Skeletal muscle tissue (tissue), 4 donors: Measurements from ENCODE around the gene GAGE12G. TPM values are rescaled to one million over a fixed set of nuclear protein-coding genes. Genes with fewer than 3 reads are reported as not detected.
"Not testable (repeated sequence)": the region's sequence is repeated elsewhere in the genome, so short reads cannot be mapped to it uniquely, and the experiment has no call there.

Source experiments
- H3K27ac ChIP-seq: one replicate; pipeline ENCODE4 v1.7.0; 2013; ENCODE audit warnings: mild to moderate bottlenecking, low read depth, low read length, inconsistent platforms
- H3K27me3 ChIP-seq, 3 donors: one replicate each; pipeline ENCODE4 v1.7.0; 2013; ENCODE audit warnings: low read length in 3 of 3; ENCODE audit not compliant: control insufficient read depth in 3 of 3, insufficient read depth in 3 of 3
- H3K36me3 ChIP-seq, 3 donors: one replicate each; pipeline ENCODE4 v1.7.0; 2013; ENCODE audit warnings: low read length in 3 of 3; ENCODE audit not compliant: control insufficient read depth in 3 of 3, insufficient read depth in 3 of 3
- H3K4me1 ChIP-seq, 3 donors: one replicate each; pipeline ENCODE4 v1.7.0; 2013; ENCODE audit warnings: low read length in 3 of 3, mild to moderate bottlenecking in 3 of 3; ENCODE audit not compliant: control insufficient read depth in 3 of 3, insufficient read depth in 3 of 3
- H3K4me3 ChIP-seq, 3 donors: one replicate each; pipeline ENCODE4 v1.7.0; 2013; ENCODE audit warnings: low read length in 3 of 3
- H3K9ac ChIP-seq, 3 donors: one replicate each; pipeline ENCODE4 v1.7.0; 2013; ENCODE audit warnings: low read length in 3 of 3, mild to moderate bottlenecking in 3 of 3, moderate library complexity in 2 of 3, low read depth in 1 of 3
- H3K9me3 ChIP-seq, 3 donors: one replicate each; pipeline ENCODE4 v1.7.0; 2013; ENCODE audit warnings: low read length in 3 of 3; ENCODE audit not compliant: control insufficient read depth in 3 of 3
- total RNA-seq: library from RNA; depleted of rRNA; stranded (reverse); fragments of >200 nt; gene quantifications from one replicate; pipeline ENCODE4 v1.2.3, GENCODE V29; 2014
- donor health status: Osteomylitis.

Gene GAGE12G, protein sequence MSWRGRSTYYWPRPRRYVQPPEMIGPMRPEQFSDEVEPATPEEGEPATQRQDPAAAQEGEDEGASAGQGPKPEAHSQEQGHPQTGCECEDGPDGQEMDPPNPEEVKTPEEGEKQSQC
- total RNA-seq, result not detected

- H3K4me3 ChIP-seq, H3K27ac ChIP-seq, H3K9me3 ChIP-seq, H3K9ac ChIP-seq, H3K36me3 ChIP-seq, H3K4me1 ChIP-seq, H3K27me3 ChIP-seq: not testable (repeated sequence)
Observed at GRCh38 chrX:49570100-49570499, at the start of gene GAGE12G. Gene GAGE12G (plus strand): TSS chrX:49570400. CDS start chrX:49571555, 1,155 bp downstream.

DNA sequence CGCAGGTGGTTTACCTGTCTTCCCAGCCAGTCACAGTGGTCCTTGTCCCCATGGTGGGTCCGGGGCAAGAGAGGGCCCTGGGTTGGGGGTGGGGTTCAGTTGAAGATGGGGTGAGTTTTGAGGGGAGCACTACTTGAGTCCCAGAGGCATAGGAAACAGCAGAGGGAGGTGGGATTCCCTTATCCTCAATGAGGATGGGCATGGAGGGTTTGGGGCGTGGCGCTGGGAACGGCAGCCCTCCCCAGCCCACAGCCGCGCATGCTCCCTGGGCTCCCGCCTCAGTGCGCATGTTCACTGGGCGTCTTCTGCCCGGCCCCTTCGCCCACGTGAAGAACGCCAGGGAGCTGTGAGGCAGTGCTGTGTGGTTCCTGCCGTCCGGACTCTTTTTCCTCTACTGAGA lies 38.3 kb upstream of the GAGE12G start, which contains the start of gene GAGE12C:
GAGE12C (plus strand) TSS at position 301 of the 400 bp plus-strand sequence. CDS start 1,155 bp downstream, outside the sequence.
- H3K9me3 ChIP-seq, H3K9ac ChIP-seq, H3K27me3 ChIP-seq, H3K27ac ChIP-seq, H3K36me3 ChIP-seq, H3K4me1 ChIP-seq, H3K4me3 ChIP-seq: not testable (repeated sequence)

GRCh38 chrX:49541433-49541832 lies 28.8 kb upstream of the GAGE12G start, which contains the start of gene GAGE12D:
Gene GAGE12D (plus strand): TSS chrX:49541733. CDS start chrX:49542888, 1,155 bp downstream.
- not testable (repeated sequence) for H3K9me3 ChIP-seq, H3K4me3 ChIP-seq, H3K27me3 ChIP-seq, H3K4me1 ChIP-seq, H3K36me3 ChIP-seq, H3K9ac ChIP-seq, H3K27ac ChIP-seq

GRCh38 chrX:49550989-49551388 lies 19.2 kb upstream of the GAGE12G start, which contains the start of gene GAGE12E:
Gene GAGE12E (plus strand): TSS chrX:49551289. CDS start chrX:49552444, 1,155 bp downstream.
- H3K9ac ChIP-seq, H3K4me3 ChIP-seq, H3K4me1 ChIP-seq, H3K9me3 ChIP-seq, H3K27me3 ChIP-seq, H3K36me3 ChIP-seq, H3K27ac ChIP-seq: not testable (repeated sequence)

- H3K36me3 ChIP-seq, H3K4me3 ChIP-seq, H3K9me3 ChIP-seq, H3K27ac ChIP-seq, H3K9ac ChIP-seq, H3K4me1 ChIP-seq, H3K27me3 ChIP-seq: not testable (repeated sequence)
Observed at GRCh38 chrX:49560542-49560941, 9.7 kb upstream of the GAGE12G start, which contains the start of gene GAGE12F. Gene GAGE12F (plus strand): TSS chrX:49560842. CDS start chrX:49561997, 1,155 bp downstream.

DNA sequence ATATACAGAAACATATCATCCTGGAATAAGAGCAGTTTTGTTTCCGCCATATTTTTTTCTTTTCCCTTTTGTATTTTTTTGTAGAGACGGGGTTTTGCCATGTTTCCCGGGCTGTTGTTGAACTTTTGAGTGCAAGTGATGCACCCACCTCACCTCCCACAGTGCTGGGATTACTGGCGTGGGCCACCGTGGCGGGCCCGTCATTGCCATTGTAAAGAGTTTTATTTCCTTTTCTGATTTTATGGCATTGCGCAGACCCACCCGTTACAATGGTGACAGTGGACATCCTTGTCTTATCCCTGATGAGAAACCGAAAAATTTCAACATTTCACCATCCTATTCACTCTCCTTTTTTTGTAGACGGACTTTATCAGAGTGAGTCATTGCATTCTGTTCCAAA lies 1.5 kb upstream of the GAGE12G start:
- not testable (repeated sequence) for H3K27me3 ChIP-seq, H3K9me3 ChIP-seq, H3K27ac ChIP-seq, H3K36me3 ChIP-seq, H3K4me3 ChIP-seq, H3K9ac ChIP-seq, H3K4me1 ChIP-seq

GRCh38 chrX:49569152-49569551 lies 1.0 kb upstream of the GAGE12G start:
- H3K27ac ChIP-seq, H3K36me3 ChIP-seq, H3K9me3 ChIP-seq, H3K4me3 ChIP-seq, H3K27me3 ChIP-seq, H3K9ac ChIP-seq, H3K4me1 ChIP-seq: not testable (repeated sequence)

DNA sequence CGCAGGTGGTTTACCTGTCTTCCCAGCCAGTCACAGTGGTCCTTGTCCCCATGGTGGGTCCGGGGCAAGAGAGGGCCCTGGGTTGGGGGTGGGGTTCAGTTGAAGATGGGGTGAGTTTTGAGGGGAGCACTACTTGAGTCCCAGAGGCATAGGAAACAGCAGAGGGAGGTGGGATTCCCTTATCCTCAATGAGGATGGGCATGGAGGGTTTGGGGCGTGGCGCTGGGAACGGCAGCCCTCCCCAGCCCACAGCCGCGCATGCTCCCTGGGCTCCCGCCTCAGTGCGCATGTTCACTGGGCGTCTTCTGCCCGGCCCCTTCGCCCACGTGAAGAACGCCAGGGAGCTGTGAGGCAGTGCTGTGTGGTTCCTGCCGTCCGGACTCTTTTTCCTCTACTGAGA lies 9.4 kb downstream of the GAGE12G start, which contains the start of gene GAGE12H:
GAGE12H (plus strand) TSS at position 301 of the 400 bp plus-strand sequence. CDS start 1,155 bp downstream, outside the sequence.
- H3K4me3 ChIP-seq, H3K4me1 ChIP-seq, H3K9ac ChIP-seq, H3K27me3 ChIP-seq, H3K27ac ChIP-seq, H3K36me3 ChIP-seq, H3K9me3 ChIP-seq: not testable (repeated sequence)

DNA sequence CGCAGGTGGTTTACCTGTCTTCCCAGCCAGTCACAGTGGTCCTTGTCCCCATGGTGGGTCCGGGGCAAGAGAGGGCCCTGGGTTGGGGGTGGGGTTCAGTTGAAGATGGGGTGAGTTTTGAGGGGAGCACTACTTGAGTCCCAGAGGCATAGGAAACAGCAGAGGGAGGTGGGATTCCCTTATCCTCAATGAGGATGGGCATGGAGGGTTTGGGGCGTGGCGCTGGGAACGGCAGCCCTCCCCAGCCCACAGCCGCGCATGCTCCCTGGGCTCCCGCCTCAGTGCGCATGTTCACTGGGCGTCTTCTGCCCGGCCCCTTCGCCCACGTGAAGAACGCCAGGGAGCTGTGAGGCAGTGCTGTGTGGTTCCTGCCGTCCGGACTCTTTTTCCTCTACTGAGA lies 19.0 kb downstream of the GAGE12G start, which contains the start of gene GAGE2A:
GAGE2A (plus strand) TSS at position 301 of the 400 bp plus-strand sequence. CDS start 1,155 bp downstream, outside the sequence.
- not testable (repeated sequence) for H3K36me3 ChIP-seq, H3K4me3 ChIP-seq, H3K9ac ChIP-seq, H3K27ac ChIP-seq, H3K27me3 ChIP-seq, H3K4me1 ChIP-seq, H3K9me3 ChIP-seq

GRCh38 chrX:49589769-49590478 lies 19.7 kb downstream of the GAGE12G start:
- not testable (repeated sequence) for H3K9ac ChIP-seq, H3K4me3 ChIP-seq, H3K4me1 ChIP-seq, H3K27ac ChIP-seq, H3K9me3 ChIP-seq, H3K27me3 ChIP-seq, H3K36me3 ChIP-seq
